HG02885 (cell line): ENCODE data around the gene RPP40.
"Not testable (repeated sequence)": the region's sequence is repeated elsewhere in the genome, so short reads cannot be mapped to it uniquely, and the experiment has no call there.

Source experiments
- ATAC-seq: cut with Tn5 transposase; IDR thresholded peaks from one replicate; pipeline ENCODE4 v1.9.1; 2021; ENCODE audit warnings: mild to moderate bottlenecking; ENCODE audit not compliant: unreplicated experiment, poor library complexity

The RPP40 gene

DNA sequence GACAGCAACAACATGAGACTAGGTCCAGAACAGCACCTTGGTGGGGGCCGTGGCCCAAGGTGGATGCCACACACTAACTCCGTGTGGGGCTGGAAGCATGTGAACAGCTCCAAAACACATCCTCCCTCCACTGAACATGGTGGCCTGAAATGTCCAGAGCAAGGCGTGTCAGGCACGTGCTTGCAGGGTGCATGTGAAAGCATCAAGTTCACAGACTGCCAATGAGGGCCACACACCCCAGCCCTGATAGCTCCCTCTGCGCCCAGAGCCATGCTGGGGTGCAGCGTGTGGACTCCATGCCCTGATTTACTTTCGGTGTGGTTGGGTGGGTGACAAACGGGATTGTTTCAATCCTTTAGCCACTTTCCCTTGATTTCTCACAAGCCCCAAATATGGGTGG is 20.1 kb upstream of the RPP40 start:
- no peak for ATAC-seq

DNA sequence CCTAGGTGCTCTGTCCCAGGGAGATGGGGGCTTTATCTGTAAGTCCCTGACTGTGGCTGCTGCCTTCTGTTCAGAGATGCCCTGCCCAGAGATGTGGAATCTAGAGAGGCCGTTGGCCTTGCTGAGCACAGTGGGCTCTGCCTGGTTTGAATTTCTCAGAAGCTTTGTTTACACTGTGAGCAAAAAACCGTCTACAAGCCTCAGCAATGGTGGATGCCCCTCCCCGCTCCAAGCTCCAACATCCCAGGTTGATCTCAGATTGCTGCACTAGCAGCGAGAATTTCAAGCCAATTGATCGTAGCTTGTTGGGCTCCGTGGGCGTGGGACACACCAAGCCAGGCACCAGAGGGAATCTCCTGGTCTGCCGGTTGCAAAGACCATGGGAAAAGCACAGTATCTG is 16.3 kb upstream of the RPP40 start:
- no peak for ATAC-seq

GRCh38 chr6:5014072-5014561 is 10.3 kb upstream of the RPP40 start:
- no peak for ATAC-seq

DNA sequence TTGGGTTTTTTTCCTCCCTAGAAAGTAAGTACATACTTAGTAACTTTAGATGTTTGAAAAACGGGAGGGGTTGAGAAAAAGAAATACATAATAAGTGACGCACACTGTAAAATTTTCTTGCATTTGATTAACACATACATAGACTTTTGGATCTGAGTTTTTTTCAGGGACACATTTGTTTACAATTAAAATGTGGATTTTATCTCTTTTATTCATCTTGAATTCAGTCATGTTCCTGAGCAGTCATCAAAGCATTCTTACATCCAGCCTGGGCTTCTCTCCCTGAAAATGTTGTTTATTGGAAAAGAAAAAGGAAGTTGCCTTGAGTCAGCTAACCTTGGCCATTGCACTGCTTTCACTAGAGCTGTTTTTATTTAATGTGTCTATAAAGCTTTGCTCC is 8.7 kb upstream of the RPP40 start:
- no peak for ATAC-seq

GRCh38 chr6:5011346-5011745 is 7.5 kb upstream of the RPP40 start:
- no peak for ATAC-seq

- ATAC-seq = no peak
These were observed 3.7 kb upstream of the RPP40 start for GRCh38 chr6:5007531-5007930.

DNA sequence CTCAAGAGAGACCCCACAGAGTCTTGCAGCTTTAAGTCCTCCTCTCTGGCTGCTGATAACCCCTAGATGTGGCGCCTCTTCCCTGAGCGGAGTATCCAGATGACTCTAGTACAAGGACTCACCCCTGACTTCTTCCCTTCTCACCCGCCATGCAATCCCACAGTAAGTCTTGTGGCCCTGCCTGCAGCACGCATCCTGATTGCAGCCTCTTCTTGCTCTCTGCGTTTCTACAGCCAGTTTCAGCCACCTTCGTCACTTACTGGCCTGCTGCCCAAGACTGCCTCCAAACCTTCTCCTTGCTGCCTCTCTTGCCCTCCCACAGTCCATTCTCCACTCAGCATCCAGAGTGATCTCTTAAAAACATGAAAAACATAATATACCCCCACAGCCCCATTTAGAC is 2.4 kb upstream of the RPP40 start:
- no peak for ATAC-seq

DNA sequence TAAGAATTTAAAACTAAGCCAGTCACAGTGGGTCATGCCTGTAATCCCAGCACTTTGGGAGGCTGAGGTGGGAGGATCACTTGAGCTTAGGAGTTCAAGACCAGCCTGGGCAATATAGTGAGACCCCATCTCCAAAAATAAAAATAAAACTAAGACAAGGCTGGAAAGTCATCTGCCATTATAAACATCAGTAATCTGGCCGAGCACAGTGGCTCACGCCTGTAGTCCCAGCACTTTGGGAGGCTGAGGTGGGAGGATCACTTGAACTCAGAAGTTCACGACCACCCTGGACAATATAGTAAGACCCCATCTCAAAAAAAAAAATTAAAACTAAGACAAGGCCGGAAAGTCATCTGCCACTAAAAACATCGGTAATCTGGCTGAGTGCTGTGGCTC is 1.2 kb upstream of the RPP40 start:
- ATAC-seq = not testable (repeated sequence)

DNA sequence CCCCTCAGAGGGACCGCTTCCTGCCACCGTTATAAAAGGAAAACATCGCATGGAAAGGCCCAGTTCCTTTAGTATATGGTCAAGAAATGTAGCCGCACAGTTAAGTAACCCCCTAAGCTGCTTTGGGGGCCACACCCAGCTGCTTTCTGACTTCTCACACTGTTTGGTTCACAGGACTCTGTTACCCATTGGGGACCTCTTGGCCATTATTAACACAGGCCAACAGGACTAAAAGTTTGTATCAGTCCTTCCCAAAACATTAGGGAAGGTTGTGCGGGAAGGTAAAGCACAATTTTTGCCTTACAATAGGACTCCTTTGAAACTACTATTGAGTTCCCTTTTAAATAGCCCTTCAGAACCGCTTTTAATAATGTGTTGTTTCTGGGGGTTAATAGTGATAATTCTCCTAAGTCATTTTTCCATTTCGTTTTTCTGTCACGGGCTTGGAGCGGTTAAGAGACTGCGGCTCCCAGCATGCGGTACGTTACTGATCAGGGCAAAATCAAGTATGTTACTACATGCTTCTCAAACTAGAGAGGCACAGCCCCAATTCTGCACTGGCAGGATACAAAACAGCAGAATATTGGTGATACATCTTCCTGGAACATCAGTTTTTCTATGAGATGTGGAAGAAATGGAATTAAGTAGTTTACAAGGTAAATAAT is 668 bp upstream of the RPP40 start:
- ATAC-seq = no peak

GRCh38 chr6:4999586-4999985 is 4.3 kb downstream of the RPP40 start:
- no peak for ATAC-seq

DNA sequence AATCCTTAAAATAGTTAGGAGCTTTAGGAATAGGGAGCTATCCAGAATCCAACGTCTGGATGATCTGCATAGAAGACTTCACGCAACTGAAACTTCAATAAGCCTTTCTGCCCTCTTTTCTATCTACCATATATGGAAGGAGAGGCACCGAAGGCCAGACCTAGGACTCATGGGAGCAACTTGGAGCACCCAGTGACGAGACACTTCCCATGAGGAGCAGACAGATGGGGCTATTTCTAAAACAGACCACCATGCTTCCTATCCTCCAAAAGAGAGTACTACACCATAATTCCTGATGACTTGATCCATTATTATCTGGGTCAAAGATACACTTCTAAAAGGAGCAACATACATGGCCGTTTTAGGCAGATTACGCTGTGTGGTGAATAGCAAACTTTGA is 6.0 kb downstream of the RPP40 start:
- ATAC-seq = no peak

GRCh38 chr6:4994741-4995140 is 9.1 kb downstream of the RPP40 start:
- no peak for ATAC-seq

DNA sequence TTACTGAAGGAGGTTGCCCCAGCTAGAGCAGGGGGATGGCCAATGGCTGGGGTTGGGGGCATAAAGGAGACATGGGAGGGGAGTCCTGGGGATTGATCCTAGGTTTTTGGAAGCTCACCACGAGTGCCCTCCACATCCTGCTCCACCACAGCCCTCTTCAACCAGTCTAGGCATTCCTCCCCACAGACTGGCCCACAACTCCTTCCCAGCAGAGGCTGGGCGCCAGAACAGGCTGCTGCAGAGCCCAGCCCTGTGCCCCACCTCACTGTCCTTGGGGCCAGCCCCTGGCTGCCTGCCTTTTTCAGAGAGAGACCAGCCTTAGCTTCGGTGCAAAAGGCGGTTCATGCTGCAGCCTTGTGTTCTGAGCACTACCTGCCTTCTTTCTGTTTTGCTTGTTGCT is 16.4 kb downstream of the RPP40 start:
- ATAC-seq = no peak

- ATAC-seq = no peak
These were observed 16.8 kb downstream of the RPP40 start for GRCh38 chr6:4986999-4987398.

GRCh38 chr6:4983322-4983721 is 20.5 kb downstream of the RPP40 start:
- no peak for ATAC-seq

GRCh38 chr6:4981761-4982160 is 22.1 kb downstream of the RPP40 start:
- ATAC-seq = no peak

DNA sequence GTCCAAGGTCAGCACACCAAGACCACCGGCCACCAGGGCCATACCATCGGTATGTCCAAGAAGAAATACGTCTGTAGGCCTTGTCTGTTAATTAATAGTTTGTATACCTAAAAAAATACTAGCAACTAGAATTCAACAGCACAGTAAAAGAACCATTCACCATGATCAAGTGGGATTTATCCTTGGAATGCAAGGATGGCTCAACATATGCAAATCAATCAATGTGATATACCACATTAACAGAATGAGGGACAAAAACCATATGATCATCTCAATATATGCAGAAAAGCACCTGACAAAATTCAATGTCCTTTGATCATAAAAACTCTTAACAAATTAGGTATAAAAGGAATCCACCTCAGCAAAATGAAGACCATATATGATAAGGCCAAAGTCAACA is 24.4 kb downstream of the RPP40 start:
- no peak for ATAC-seq

GRCh38 chr6:4977468-4977867 is 26.4 kb downstream of the RPP40 start:
- no peak for ATAC-seq

GRCh38 chr6:4975506-4975905 is 28.3 kb downstream of the RPP40 start:
- ATAC-seq = no peak

- no peak for ATAC-seq
These were observed 28.9 kb downstream of the RPP40 start for GRCh38 chr6:4974962-4975361.

DNA sequence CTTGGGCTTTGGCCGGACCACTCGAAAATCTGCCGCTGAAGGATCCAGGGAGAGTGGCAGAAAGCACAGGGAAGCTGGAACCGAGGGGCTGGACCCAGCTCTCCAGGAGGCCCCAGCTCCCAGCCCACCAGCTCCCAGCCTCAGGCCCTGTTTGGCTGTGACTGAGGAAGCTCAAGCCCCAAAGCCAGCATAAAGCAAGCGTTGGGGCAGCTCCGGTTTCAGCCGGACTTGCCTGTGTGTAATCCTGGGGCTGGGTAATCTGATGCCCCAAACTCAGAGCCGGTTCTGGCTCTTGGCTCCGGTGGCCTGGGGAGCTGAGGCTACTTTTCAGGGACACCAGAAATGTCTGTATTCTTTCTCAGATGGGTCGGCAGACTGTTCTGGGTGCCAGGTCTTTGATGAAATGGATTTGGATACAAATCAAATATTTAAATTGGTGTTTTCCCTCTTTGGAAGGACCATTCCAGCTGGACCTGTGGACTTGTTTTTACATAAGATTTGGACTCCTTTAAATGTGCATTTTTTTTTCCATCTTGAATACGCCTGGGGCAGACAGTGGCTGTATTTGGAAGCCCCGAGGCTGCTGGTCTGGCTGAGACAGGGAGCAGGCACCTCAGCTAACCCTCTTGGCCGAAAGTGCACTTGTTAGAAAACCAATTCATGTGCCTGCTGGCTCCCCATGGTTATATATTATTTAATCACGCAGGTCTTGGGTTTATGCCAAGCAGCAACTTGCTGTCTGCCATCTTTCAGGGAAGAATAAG is 29.7 kb downstream of the RPP40 start:
- no peak for ATAC-seq

GRCh38 chr6:4973415-4973814 is 30.4 kb downstream of the RPP40 start:
- no peak for ATAC-seq
